Endodermal cell (in vitro differentiated cells): ENCODE measurements around the gene NACA. TPM values are rescaled to one million over a fixed set of nuclear protein-coding genes. Genes with fewer than 3 reads are reported as not detected.

Experiments used
- DNase-seq: peaks from one replicate; pipeline ENCODE4 v3.0.0-alpha.2; 2017
- H3K27ac ChIP-seq: 2 replicates; pipeline ENCODE4 v1.5.1; 2013; ENCODE audit warnings: mild to moderate bottlenecking, low read depth, low read length, moderate library complexity
- H3K27me3 ChIP-seq: 2 replicates; pipeline ENCODE4 v1.6.1; 2013; ENCODE audit warnings: mild to moderate bottlenecking, low read length, moderate library complexity; ENCODE audit not compliant: insufficient read depth, control insufficient read depth, poor library complexity, severe bottlenecking
- H3K36me3 ChIP-seq: 2 replicates; pipeline ENCODE4 v1.7.0; 2013; ENCODE audit warnings: mild to moderate bottlenecking, low read length, moderate library complexity; ENCODE audit not compliant: control insufficient read depth, insufficient read depth
- H3K4me1 ChIP-seq: one replicate; pipeline ENCODE4 v1.7.0; 2013; ENCODE audit warnings: low read length; ENCODE audit not compliant: control insufficient read depth, insufficient read depth
- H3K4me3 ChIP-seq: 2 replicates; pipeline ENCODE4 v1.5.1; 2013; ENCODE audit warnings: mild to moderate bottlenecking, low read length, moderate library complexity
- H3K9ac ChIP-seq: 2 replicates; pipeline ENCODE4 v1.6.1; 2013; ENCODE audit warnings: mild to moderate bottlenecking, low read length, moderate library complexity; ENCODE audit not compliant: poor library complexity, severe bottlenecking; ENCODE audit errors: extremely low read depth
- H3K9me3 ChIP-seq: 2 replicates; pipeline ENCODE4 v1.6.1; 2013; ENCODE audit warnings: mild to moderate bottlenecking, low read length, moderate library complexity; ENCODE audit not compliant: control insufficient read depth
- H3K27ac Mint-ChIP-seq: 2 replicates; pipeline ENCODE4 v1.8.0; 2020; ENCODE audit warnings: mixed read lengths
- H3K27me3 Mint-ChIP-seq: 2 replicates; pipeline ENCODE4 v1.8.0; 2021; ENCODE audit warnings: mild to moderate bottlenecking, mixed read lengths; ENCODE audit not compliant: insufficient read depth
- H3K36me3 Mint-ChIP-seq: 2 replicates; pipeline ENCODE4 v1.8.0; 2020; ENCODE audit warnings: low read depth, mixed read lengths
- H3K4me1 Mint-ChIP-seq: 2 replicates; pipeline ENCODE4 v1.8.0; 2020; ENCODE audit warnings: mixed read lengths
- H3K4me3 Mint-ChIP-seq: 2 replicates; pipeline ENCODE4 v1.8.0; 2020; ENCODE audit warnings: mild to moderate bottlenecking, moderate library complexity, mixed read lengths
- H3K9me3 Mint-ChIP-seq: 2 replicates; pipeline ENCODE4 v1.8.0; 2020; ENCODE audit warnings: mild to moderate bottlenecking, mixed read lengths
- CTCF ChIP-seq: fragments of 200-600 bp; sonication (generic); conservative IDR thresholded peaks from 2 replicates; pipeline ENCODE4 v1.5.0; 2021; ENCODE audit warnings: antibody characterized with exemption, mild to moderate bottlenecking
- WGBS, 2 experiments: methylation state at CpG; one replicate each; pipeline versions ENCODE4 v1.1.5 to v1.1.7; 2013; ENCODE audit warnings: missing lambda C conversion rate in 2 of 2, mixed read lengths in 1 of 2; ENCODE audit not compliant: insufficient coverage in 1 of 2, insufficient read length in 1 of 2; 5-methylcytosine and 5-hydroxymethylcytosine counted together
- long read RNA-seq, 4 experiments: library from polyadenylated mRNA in 2 of 4; library from RNA in 1 of 4; library from capped mRNA in 1 of 4; stranded (forward) in 3 of 4; unstranded in 1 of 4; transcript quantifications; one replicate each; pipeline ENCODE4 v2.0.0, GENCODE V29; 2020 to 2021; ENCODE audit warnings: inconsistent platforms in 1 of 4
- polyA plus RNA-seq, 2 experiments: library from polyadenylated mRNA; stranded (reverse); fragments of 50-300 nt; gene quantifications; one replicate each; pipeline ENCODE4 v1.2.3, GENCODE V29; 2013
- total RNA-seq, 2 donors: library from RNA; stranded (reverse); fragmentation: NEBNext Ultra II Directional in 1 of 2; extraction: Animal tissue kit (Norgen Biotek cat#: 25700) in 1 of 2; gene quantifications; 2 replicates in 1 of 2; 3 replicates in 1 of 2; pipeline ENCODE4 v1.2.1, GENCODE V29; 2021

NACA gene
- 100 to 1,000 TPM; 817 to 958 TPM for total RNA-seq
- 1,626 TPM for polyA plus RNA-seq (2013, experiment 1 of 2)
- polyA plus RNA-seq (2013, experiment 2 of 2) = 1,491 TPM
- long read RNA-seq, experiment 1, transcript NACA-204 (8 exons, 802 nt) = minor isoform, 9 of 418 reads
- long read RNA-seq, experiment 1, transcript NACA-202 (8 exons, 1,059 nt) = minor isoform, 17 of 418 reads
- long read RNA-seq, experiment 1, transcript NACA-201 (8 exons, 2,690 nt) = major isoform, 161 of 418 reads
- long read RNA-seq, experiment 1, partial matches to known transcripts = 195 of 418 reads
- long read RNA-seq, experiment 1, other reads (novel, unspliced or antisense) = 36 of 418 reads
- long read RNA-seq, experiment 2, transcript NACA-201 (8 exons, 2,690 nt) = major isoform, 333 of 424 reads
- long read RNA-seq, experiment 2, transcript NACA-204 (8 exons, 802 nt) = minor isoform, 15 of 424 reads
- long read RNA-seq, experiment 2, transcript NACA-202 (8 exons, 1,059 nt) = minor isoform, 47 of 424 reads
- long read RNA-seq, experiment 2, partial matches to known transcripts = 16 of 424 reads
- long read RNA-seq, experiment 2, other reads (novel, unspliced or antisense) = 12 of 424 reads
- long read RNA-seq, experiment 3, transcript NACA-201 (8 exons, 2,690 nt) = major isoform, 589 of 726 reads
- long read RNA-seq, experiment 3, transcript NACA-204 (8 exons, 802 nt) = minor isoform, 20 of 726 reads
- long read RNA-seq, experiment 3, transcript NACA-202 (8 exons, 1,059 nt) = minor isoform, 101 of 726 reads
- long read RNA-seq, experiment 3, partial matches to known transcripts = 12 of 726 reads
- long read RNA-seq, experiment 3, other reads (novel, unspliced or antisense) = 4 of 726 reads
- long read RNA-seq, experiment 4, transcript NACA-202 (8 exons, 1,059 nt) = minor isoform, 137 of 1,325 reads
- long read RNA-seq, experiment 4, transcript NACA-201 (8 exons, 2,690 nt) = major isoform, 1,075 of 1,325 reads
- long read RNA-seq, experiment 4, transcript NACA-204 (8 exons, 802 nt) = minor isoform, 46 of 1,325 reads
- long read RNA-seq, experiment 4, partial matches to known transcripts = 45 of 1,325 reads
- long read RNA-seq, experiment 4, other reads (novel, unspliced or antisense) = 22 of 1,325 reads

GRCh38 chr12:56724972-56725722, at the start of gene NACA:
Gene NACA (minus strand): TSS chr12:56725299. CDS start chr12:56724521, 778 bp downstream.
- TF ChIP-seq CTCF = no peak
- peaks cover 38% of the 10 kb centered on the region for H3K4me1 Mint-ChIP-seq
- peaks cover 57% of the 10 kb centered on the region for H3K36me3 Mint-ChIP-seq
- Histone ChIP-seq H3K27me3 (no peaks in the 10 kb centered on the region), H3K36me3 (peaks cover 41% of the 10 kb centered on the region), H3K9me3 (no peaks in the 10 kb centered on the region), H3K4me3 (peak within 1 kb of the TSS; percentile 99), H3K27ac (peak within 1 kb of the TSS; percentile 95), H3K4me1 (peaks cover 3% of the 10 kb centered on the region), H3K9ac (peak within 1 kb of the TSS; percentile 99)
- peak; percentile 99 for DNase-seq
- H3K9me3 Mint-ChIP-seq = no peaks in the 10 kb centered on the region
- WGBS, 2 experiments = 0% methylated on average over 16 to 46 of the region's 46 CpGs
- peak within 1 kb of the TSS; percentile 100 for H3K4me3 Mint-ChIP-seq
- no peaks in the 10 kb centered on the region for H3K27me3 Mint-ChIP-seq
- H3K27ac Mint-ChIP-seq = peak within 1 kb of the TSS; percentile 99

DNA sequence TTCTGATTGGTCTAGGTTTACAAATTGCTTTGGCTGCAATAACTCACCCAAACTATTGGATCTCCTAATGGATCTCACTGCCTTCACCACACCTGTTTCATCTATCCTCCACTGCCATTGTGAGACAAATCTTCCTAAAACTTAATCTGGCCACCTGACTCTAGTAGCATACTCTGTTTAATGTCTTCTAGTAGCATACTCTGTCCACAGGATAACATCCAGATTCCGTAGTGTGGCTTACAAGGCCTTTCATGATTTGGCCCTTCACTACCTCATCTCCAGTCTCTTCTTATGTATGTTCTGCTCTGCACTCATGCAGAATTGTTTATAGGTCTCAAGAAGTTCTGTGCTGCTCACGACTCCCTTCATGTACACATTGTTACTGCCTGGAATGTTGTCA, 48.0 kb upstream of the NACA start:
- Mint-ChIP-seq H3K36me3 (peaks cover 3% of the 10 kb centered on the region), H3K27me3 (no peaks in the 10 kb centered on the region), H3K27ac (no peak overlapping the region), H3K4me1 (no peaks in the 10 kb centered on the region), H3K9me3 (peaks cover 23% of the 10 kb centered on the region), H3K4me3 (no peak overlapping the region)
- no peak overlapping the region for H3K4me3 ChIP-seq
- no peaks in the 10 kb centered on the region for H3K4me1 ChIP-seq
- H3K27ac ChIP-seq = no peak overlapping the region
- DNase-seq = peak; percentile 6
- WGBS, 2 experiments = 92 to 95% methylated on average over 2 of the region's 2 CpGs
- TF ChIP-seq CTCF = no peak
- no peaks in the 10 kb centered on the region for H3K27me3 ChIP-seq
- no peaks in the 10 kb centered on the region for H3K36me3 ChIP-seq
- H3K9ac ChIP-seq = no peak overlapping the region
- H3K9me3 ChIP-seq = peaks cover 6% of the 10 kb centered on the region

DNA sequence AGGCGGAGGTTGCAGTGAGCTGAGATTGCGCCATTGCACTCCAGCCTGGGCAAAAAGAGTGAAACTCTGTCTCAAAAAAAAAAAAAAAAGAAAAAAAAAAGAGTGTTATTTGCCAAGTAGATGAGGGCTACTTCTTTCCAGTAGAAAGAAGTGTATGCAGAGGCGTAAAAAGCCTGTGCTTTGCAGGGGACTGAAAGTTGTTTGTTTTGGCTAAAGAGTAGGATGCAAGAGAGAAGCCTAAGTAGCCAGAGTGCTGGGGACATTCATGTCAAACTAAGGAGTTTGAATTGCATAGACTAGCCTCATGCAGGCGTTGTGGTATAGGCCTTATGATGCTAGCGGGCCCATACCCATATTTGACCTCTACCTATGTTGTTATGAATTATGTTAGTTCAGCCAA, 47.5 kb upstream of the NACA start:
- WGBS, 2 experiments = 60 to 84% methylated on average over 2 to 5 of the region's 5 CpGs
- no peak for TF ChIP-seq CTCF
- Mint-ChIP-seq H3K27ac (no peak overlapping the region), H3K36me3 (peaks cover 3% of the 10 kb centered on the region), H3K4me3 (no peak overlapping the region), H3K4me1 (no peaks in the 10 kb centered on the region), H3K9me3 (peaks cover 23% of the 10 kb centered on the region), H3K27me3 (no peaks in the 10 kb centered on the region)
- Histone ChIP-seq H3K9ac (no peak overlapping the region), H3K4me3 (no peak overlapping the region), H3K27ac (no peak overlapping the region), H3K36me3 (no peaks in the 10 kb centered on the region), H3K27me3 (no peaks in the 10 kb centered on the region), H3K9me3 (peaks cover 6% of the 10 kb centered on the region), H3K4me1 (no peaks in the 10 kb centered on the region)
- peak; percentile 10 for DNase-seq
